Muscle of leg (tissue), 11 donors: ENCODE measurements around the gene LMO2. TPM values are rescaled to one million over a fixed set of nuclear protein-coding genes. Genes with fewer than 3 reads are reported as not detected.
A peak's percentile ranks its signal among the peaks of the same experiment; 100 is the strongest.
"Not testable (repeated sequence)": the region's sequence is repeated elsewhere in the genome, so short reads cannot be mapped to it uniquely, and the experiment has no call there.

ENCODE experiments used
- DNase-seq: peaks from one replicate; pipeline ENCODE4 v3.0.0; 2013
- H3K27ac ChIP-seq: one replicate; pipeline ENCODE4 v1.5.1; 2013; ENCODE audit warnings: mild to moderate bottlenecking, low read length, control low read depth
- H3K27me3 ChIP-seq: one replicate; pipeline ENCODE4 v1.6.1; 2013; ENCODE audit warnings: low read length; ENCODE audit not compliant: control insufficient read depth, insufficient read depth
- H3K36me3 ChIP-seq: one replicate; pipeline ENCODE4 v1.6.1; 2013; ENCODE audit warnings: low read length; ENCODE audit not compliant: control insufficient read depth, insufficient read depth
- H3K4me1 ChIP-seq: one replicate; pipeline ENCODE4 v1.6.1; 2013; ENCODE audit warnings: low read length; ENCODE audit not compliant: control insufficient read depth, insufficient read depth
- H3K4me3 ChIP-seq: one replicate; pipeline ENCODE4 v1.5.1; 2013; ENCODE audit warnings: low read length, control low read depth
- H3K9me3 ChIP-seq: replicated peaks from 2 replicates; pipeline ENCODE4 v1.6.1; 2013; ENCODE audit warnings: low read depth, low read length; ENCODE audit not compliant: control insufficient read depth
- WGBS: methylation state at CpG from one replicate; pipeline ENCODE4 v1.1.5; 2013; ENCODE audit warnings: missing lambda C conversion rate; ENCODE audit not compliant: insufficient coverage; 5-methylcytosine and 5-hydroxymethylcytosine counted together
- polyA plus RNA-seq, 8 donors: library from polyadenylated mRNA; unstranded; fragments of 120-200 nt; gene quantifications; one replicate each; pipeline versions ENCODE4 v1.2.1 to v1.2.3, GENCODE V29; 2013; ENCODE audit warnings: inconsistent platforms in 1 of 8, low replicate concordance in 1 of 8; ENCODE audit not compliant: insufficient read length in 8 of 8, insufficient read depth in 1 of 8
- total RNA-seq: library from RNA; stranded (reverse); fragments of 120-200 nt; gene quantifications from one replicate; pipeline ENCODE4 v1.2.4, GENCODE V29; 2013

Gene LMO2
- total and polyA plus RNA-seq, 9 donors = 13.7 to 20.6 (median 16.2) TPM

DNA sequence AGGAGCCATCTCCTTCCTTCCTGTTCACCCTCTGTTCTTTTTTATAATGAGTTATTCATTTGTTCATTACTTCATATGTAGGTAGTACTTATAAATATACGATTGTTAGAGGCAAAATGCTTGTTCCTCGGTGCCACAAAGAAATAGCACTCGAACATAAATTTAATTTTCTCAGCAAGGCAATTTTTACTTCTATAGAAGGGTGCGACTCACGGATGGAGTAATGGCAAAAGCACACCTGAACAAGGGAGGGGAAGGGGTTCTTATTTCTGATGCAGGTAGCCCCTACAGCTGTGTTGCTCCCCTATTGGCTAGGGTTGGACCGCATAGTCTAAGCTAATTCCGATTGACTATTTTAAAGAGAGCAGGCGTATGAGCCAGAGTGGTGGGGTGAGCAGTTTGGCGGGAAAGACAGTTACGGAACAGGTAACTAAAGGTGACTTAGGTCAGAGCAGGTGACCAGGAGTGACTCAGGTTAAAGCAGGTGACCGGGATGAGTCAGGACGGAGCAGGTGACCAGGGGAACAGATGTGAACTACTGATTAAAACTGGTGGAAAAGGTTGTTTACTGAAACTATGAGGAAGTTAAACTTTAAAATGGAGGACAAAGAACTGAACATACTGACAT lies 40.0 kb upstream of the LMO2 start:
- H3K27ac ChIP-seq, H3K9me3 ChIP-seq, DNase-seq, H3K4me3 ChIP-seq, H3K27me3 ChIP-seq, H3K36me3 ChIP-seq: not testable (repeated sequence)
- H3K4me1 ChIP-seq = peaks cover 33% of the 10 kb centered on the region
- WGBS = 98% methylated on average over 6 of the region's 12 CpGs

GRCh38 chr11:33931067-33931466 lies 39.2 kb upstream of the LMO2 start:
- peaks cover 33% of the 10 kb centered on the region for H3K4me1 ChIP-seq
- 63% methylated on average over 1 of the region's 1 CpG for WGBS
- no peak for DNase-seq
- H3K4me3 ChIP-seq = no peak overlapping the region
- H3K27me3 ChIP-seq = no peaks in the 10 kb centered on the region
- H3K27ac ChIP-seq = peak overlapping the region; percentile 90
- H3K9me3 ChIP-seq = no peaks in the 10 kb centered on the region
- H3K36me3 ChIP-seq = no peaks in the 10 kb centered on the region

GRCh38 chr11:33930317-33931021 lies 38.6 kb upstream of the LMO2 start:
- WGBS = 10% methylated on average over 6 of the region's 7 CpGs
- peaks cover 28% of the 10 kb centered on the region for H3K4me1 ChIP-seq
- DNase-seq = peak; percentile 78
- H3K36me3 ChIP-seq = no peaks in the 10 kb centered on the region
- H3K27ac ChIP-seq = peak overlapping the region; percentile 90
- H3K9me3 ChIP-seq = no peaks in the 10 kb centered on the region
- no peaks in the 10 kb centered on the region for H3K27me3 ChIP-seq
- no peak overlapping the region for H3K4me3 ChIP-seq

GRCh38 chr11:33928564-33928963 lies 36.7 kb upstream of the LMO2 start:
- Histone ChIP-seq H3K27me3 (no peaks in the 10 kb centered on the region), H3K36me3 (no peaks in the 10 kb centered on the region), H3K9me3 (no peaks in the 10 kb centered on the region), H3K27ac (no peak overlapping the region), H3K4me3 (no peak overlapping the region), H3K4me1 (peaks cover 16% of the 10 kb centered on the region)
- WGBS = no CpG with 5 or more reads among the region's 4 CpGs
- no peak for DNase-seq

GRCh38 chr11:33926671-33927552 lies 35.0 kb upstream of the LMO2 start:
- 61% methylated on average over 15 of the region's 16 CpGs for WGBS
- no peaks in the 10 kb centered on the region for H3K36me3 ChIP-seq
- H3K27me3 ChIP-seq = no peaks in the 10 kb centered on the region
- H3K4me3 ChIP-seq = no peak overlapping the region
- DNase-seq = no peak
- H3K9me3 ChIP-seq = no peaks in the 10 kb centered on the region
- H3K27ac ChIP-seq = no peak overlapping the region
- H3K4me1 ChIP-seq = peaks cover 16% of the 10 kb centered on the region

GRCh38 chr11:33924341-33924740 lies 32.5 kb upstream of the LMO2 start:
- no peak overlapping the region for H3K4me3 ChIP-seq
- H3K9me3 ChIP-seq = no peaks in the 10 kb centered on the region
- WGBS = 0% methylated on average over 1 of the region's 5 CpGs
- no peaks in the 10 kb centered on the region for H3K27me3 ChIP-seq
- H3K36me3 ChIP-seq = no peaks in the 10 kb centered on the region
- peaks cover 4% of the 10 kb centered on the region for H3K4me1 ChIP-seq
- DNase-seq = peak; percentile 54
- H3K27ac ChIP-seq = no peak overlapping the region

DNA sequence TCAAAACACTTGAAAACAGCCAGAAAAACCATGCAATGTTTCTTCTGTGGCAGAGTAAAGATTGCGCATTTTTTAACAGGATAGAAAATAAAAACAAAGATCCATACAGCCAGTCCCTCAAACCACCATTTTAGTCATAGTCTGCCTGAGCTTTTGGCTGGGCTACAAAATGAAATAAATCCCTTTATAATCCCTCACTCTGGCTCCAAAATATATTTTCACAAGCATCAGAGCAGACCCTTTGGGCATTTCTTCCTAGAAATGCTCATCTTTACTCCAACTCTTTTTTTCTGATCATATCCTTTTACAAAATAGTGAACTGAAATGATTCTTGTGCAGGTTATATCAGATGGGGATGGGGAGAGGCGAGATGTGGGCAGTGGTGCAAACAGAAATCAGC lies 31.8 kb upstream of the LMO2 start:
- WGBS = 0% methylated on average over 1 of the region's 2 CpGs
- no peaks in the 10 kb centered on the region for H3K36me3 ChIP-seq
- DNase-seq = peak; percentile 71

GRCh38 chr11:33920838-33921613 lies 29.1 kb upstream of the LMO2 start:
- Histone ChIP-seq H3K36me3 (no peaks in the 10 kb centered on the region), H3K4me3 (no peak overlapping the region), H3K9me3 (no peaks in the 10 kb centered on the region), H3K27me3 (no peaks in the 10 kb centered on the region), H3K4me1 (no peaks in the 10 kb centered on the region), H3K27ac (no peak overlapping the region)
- 96% methylated on average over 3 of the region's 8 CpGs for WGBS
- no peak for DNase-seq

More for the DNA sequence above, 31.8 kb upstream of the LMO2 start:
- Histone ChIP-seq H3K9me3 (no peaks in the 10 kb centered on the region), H3K27me3 (no peaks in the 10 kb centered on the region), H3K4me3 (no peak overlapping the region), H3K27ac (no peak overlapping the region), H3K4me1 (peaks cover 4% of the 10 kb centered on the region)

- Histone ChIP-seq H3K4me1 (no peaks in the 10 kb centered on the region), H3K27ac (no peak overlapping the region), H3K36me3 (no peaks in the 10 kb centered on the region), H3K27me3 (no peaks in the 10 kb centered on the region), H3K4me3 (no peak overlapping the region), H3K9me3 (no peaks in the 10 kb centered on the region)
- no peak for DNase-seq
- WGBS = no CpG with 5 or more reads among the region's 1 CpG
These were observed 27.8 kb upstream of the LMO2 start for GRCh38 chr11:33919645-33920044.
